OCI-LY3 (cell line): ENCODE measurements around the gene ARHGEF11.
"Not testable (repeated sequence)": the region's sequence is repeated elsewhere in the genome, so short reads cannot be mapped to it uniquely, and the experiment has no call there.

Experiments
- H2AFZ ChIP-seq: fragments of 200-600, 300-600 bp; shearing (Covaris generic); 2 replicates; pipeline ENCODE4 v1.6.0; 2014; ENCODE audit warnings: antibody characterized with exemption, low read depth, low read length
- H3K27ac ChIP-seq: fragments of 200-600, 300-600 bp; sonication (generic); 2 replicates; pipeline ENCODE4 v1.5.1; 2014; ENCODE audit warnings: mild to moderate bottlenecking, low read length, moderate library complexity, mixed read lengths
- H3K27me3 ChIP-seq: fragments of 200-600, 300-600 bp; sonication (generic); 2 replicates; pipeline ENCODE4 v1.6.1; 2014; ENCODE audit warnings: low read depth, low read length, mixed read lengths
- H3K36me3 ChIP-seq: fragments of 200-600, 300-600 bp; sonication (generic); replicated peaks from 2 replicates; pipeline ENCODE3; 2014; ENCODE audit warnings: low read depth, low read length, mixed read lengths
- H3K4me1 ChIP-seq: fragments of 300-600, 200-600 bp; sonication (generic); 2 replicates; pipeline ENCODE4 v1.6.1; 2014; ENCODE audit warnings: low read length, mixed read lengths
- H3K4me2 ChIP-seq: fragments of 200-600, 300-600 bp; sonication (generic); 2 replicates; pipeline ENCODE4 v1.6.1; 2014; ENCODE audit warnings: low read length, mixed read lengths
- H3K4me3 ChIP-seq: fragments of 300-600, 200-600 bp; sonication (generic); 2 replicates; pipeline ENCODE4 v1.5.1; 2014; ENCODE audit warnings: antibody characterized with exemption, mild to moderate bottlenecking, low read length, moderate library complexity
- H3K79me2 ChIP-seq: fragments of 300-600, 200-600 bp; shearing (Covaris generic); 2 replicates; pipeline ENCODE4 v1.6.1; 2014; ENCODE audit warnings: mild to moderate bottlenecking, low read length, mixed read lengths
- H3K9ac ChIP-seq: fragments of 300-600, 200-600 bp; shearing (Covaris generic); 2 replicates; pipeline ENCODE4 v1.6.0; 2014; ENCODE audit warnings: mild to moderate bottlenecking, low read length, moderate library complexity
- H3K9me3 ChIP-seq: fragments of 200-600, 300-600 bp; shearing (Covaris generic); 2 replicates; pipeline ENCODE4 v1.6.1; 2014; ENCODE audit warnings: low read length, mixed read lengths; ENCODE audit not compliant: insufficient read depth
- H4K20me1 ChIP-seq: fragments of 200-600, 300-600 bp; sonication (generic); 2 replicates; pipeline ENCODE4 v1.6.1; 2016; ENCODE audit warnings: low read length, mixed read lengths; ENCODE audit not compliant: insufficient read depth
- EZH2phosphoT487 ChIP-seq: fragments of 200-600 bp; shearing (Covaris generic); IDR thresholded peaks from 2 replicates; pipeline ENCODE4 v1.6.1; 2018; ENCODE audit warnings: antibody characterized with exemption, mixed run types, low read depth
- TF ChIP-seq, protein P1 (sequence below): fragments of 200-600, 300-600 bp; sonication (generic); IDR thresholded peaks from 2 replicates; pipeline ENCODE4 v1.5.1; 2014; ENCODE audit warnings: antibody characterized with exemption, low read length, low read depth

Gene ARHGEF11

GRCh38 chr1:157077394-157077793, 31.9 kb upstream of the ARHGEF11 start:
- no peak overlapping the region for H3K4me2 ChIP-seq
- no peaks in the 10 kb centered on the region for H3K36me3 ChIP-seq
- H3K9me3 ChIP-seq: no peaks in the 10 kb centered on the region
- H3K27me3 ChIP-seq: peaks cover 19% of the 10 kb centered on the region; the same call in 1 of the 2 replicates
- TF ChIP-seq, protein P1, sequence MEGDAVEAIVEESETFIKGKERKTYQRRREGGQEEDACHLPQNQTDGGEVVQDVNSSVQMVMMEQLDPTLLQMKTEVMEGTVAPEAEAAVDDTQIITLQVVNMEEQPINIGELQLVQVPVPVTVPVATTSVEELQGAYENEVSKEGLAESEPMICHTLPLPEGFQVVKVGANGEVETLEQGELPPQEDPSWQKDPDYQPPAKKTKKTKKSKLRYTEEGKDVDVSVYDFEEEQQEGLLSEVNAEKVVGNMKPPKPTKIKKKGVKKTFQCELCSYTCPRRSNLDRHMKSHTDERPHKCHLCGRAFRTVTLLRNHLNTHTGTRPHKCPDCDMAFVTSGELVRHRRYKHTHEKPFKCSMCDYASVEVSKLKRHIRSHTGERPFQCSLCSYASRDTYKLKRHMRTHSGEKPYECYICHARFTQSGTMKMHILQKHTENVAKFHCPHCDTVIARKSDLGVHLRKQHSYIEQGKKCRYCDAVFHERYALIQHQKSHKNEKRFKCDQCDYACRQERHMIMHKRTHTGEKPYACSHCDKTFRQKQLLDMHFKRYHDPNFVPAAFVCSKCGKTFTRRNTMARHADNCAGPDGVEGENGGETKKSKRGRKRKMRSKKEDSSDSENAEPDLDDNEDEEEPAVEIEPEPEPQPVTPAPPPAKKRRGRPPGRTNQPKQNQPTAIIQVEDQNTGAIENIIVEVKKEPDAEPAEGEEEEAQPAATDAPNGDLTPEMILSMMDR: no peak
- no peak for TF ChIP-seq EZH2phosphoT487
- H3K79me2 ChIP-seq: no peaks in the 10 kb centered on the region
- H3K9ac ChIP-seq: no peak overlapping the region
- H3K4me1 ChIP-seq: peaks cover 10% of the 10 kb centered on the region
- H3K4me3 ChIP-seq: no peak overlapping the region
- H2AFZ ChIP-seq: no peak overlapping the region
- H3K27ac ChIP-seq: no peak overlapping the region
- no peaks in the 10 kb centered on the region for H4K20me1 ChIP-seq

DNA sequence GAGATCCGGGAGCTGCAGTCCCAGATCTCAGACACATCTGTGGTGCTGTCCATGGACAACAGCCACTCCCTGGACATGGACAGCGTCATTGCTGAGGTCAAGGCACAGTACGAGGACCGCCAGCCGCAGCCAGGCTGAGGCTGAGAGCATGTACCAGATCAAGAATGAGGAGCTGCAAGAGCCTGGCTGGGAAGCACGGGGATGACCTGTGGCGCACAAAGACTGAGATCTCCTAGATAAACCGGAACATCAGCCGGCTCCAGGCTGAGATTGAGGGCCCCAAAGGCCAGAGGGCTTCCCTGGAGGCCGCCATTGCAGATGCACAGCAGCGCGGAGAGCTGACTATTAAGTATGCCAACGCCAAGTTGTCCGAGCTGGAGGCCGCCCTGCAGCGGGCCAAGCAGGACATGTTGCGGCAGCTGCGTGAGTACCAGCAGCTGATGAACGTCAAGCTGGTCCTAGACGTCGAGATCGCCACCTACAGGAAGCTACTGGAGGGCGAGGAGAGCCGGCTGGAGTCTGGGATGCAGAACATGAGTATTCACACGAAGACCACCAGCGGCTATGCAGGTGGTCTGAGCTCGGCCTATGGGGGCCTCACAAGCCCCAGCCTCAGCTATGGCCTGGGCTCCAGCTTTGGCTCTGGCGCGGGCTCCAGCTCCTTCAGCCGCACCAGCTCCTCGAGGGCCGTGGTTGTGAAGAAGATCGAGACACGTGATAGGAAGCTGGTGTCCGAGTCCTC, 28.6 kb upstream of the ARHGEF11 start:
- Histone ChIP-seq H3K27ac (no peak overlapping the region), H3K79me2 (no peaks in the 10 kb centered on the region), H3K36me3 (no peaks in the 10 kb centered on the region), H3K4me3 (peak overlapping the region; percentile 68), H3K9ac (no peak overlapping the region), H3K27me3 (peaks cover 36% of the 10 kb centered on the region), H3K9me3 (no peaks in the 10 kb centered on the region), H3K4me2 (peak overlapping the region; percentile 61), H3K4me1 (peaks cover 7% of the 10 kb centered on the region), H2AFZ (peak overlapping the region; percentile 88), H4K20me1 (no peaks in the 10 kb centered on the region)
- TF ChIP-seq EZH2phosphoT487: no peak
- TF ChIP-seq, protein P1: peak; percentile 66

DNA sequence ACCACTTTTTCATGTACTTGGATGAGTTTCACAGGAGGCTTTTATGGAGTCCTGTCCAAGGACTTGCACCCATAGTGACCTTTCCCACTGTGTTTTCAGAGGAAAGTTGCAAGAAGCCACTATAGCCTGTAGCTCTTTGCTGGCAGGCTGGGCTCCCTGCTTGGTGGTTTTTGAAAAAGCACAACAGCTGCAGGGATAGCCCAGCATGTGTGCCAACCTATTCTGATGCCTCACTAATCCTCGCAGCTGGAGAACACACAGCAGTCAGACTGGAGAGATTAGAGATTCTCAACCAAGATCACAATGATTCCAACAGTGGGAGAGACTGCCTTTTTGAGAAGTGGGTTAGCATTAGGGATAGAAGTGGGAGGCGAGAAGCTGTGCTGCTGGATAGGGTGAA, 24.1 kb upstream of the ARHGEF11 start:
- no peak overlapping the region for H3K4me3 ChIP-seq
- no peak overlapping the region for H3K9ac ChIP-seq
- H3K79me2 ChIP-seq: no peaks in the 10 kb centered on the region
- H3K36me3 ChIP-seq: no peaks in the 10 kb centered on the region
- TF ChIP-seq, protein P1: no peak
- no peak for TF ChIP-seq EZH2phosphoT487
- peaks cover 31% of the 10 kb centered on the region for H3K27me3 ChIP-seq
- H3K9me3 ChIP-seq: no peaks in the 10 kb centered on the region
- no peak overlapping the region for H3K4me2 ChIP-seq
- H2AFZ ChIP-seq: no peak overlapping the region
- H3K27ac ChIP-seq: no peak overlapping the region
- H4K20me1 ChIP-seq: no peaks in the 10 kb centered on the region
- H3K4me1 ChIP-seq: no peaks in the 10 kb centered on the region

GRCh38 chr1:157059241-157059640, 13.7 kb upstream of the ARHGEF11 start:
- H3K27ac ChIP-seq, H3K9ac ChIP-seq, H4K20me1 ChIP-seq, H2AFZ ChIP-seq, H3K27me3 ChIP-seq, H3K36me3 ChIP-seq, H3K9me3 ChIP-seq, H3K4me2 ChIP-seq, H3K79me2 ChIP-seq, H3K4me3 ChIP-seq: not testable (repeated sequence)
- peaks cover 13% of the 10 kb centered on the region for H3K4me1 ChIP-seq
